ENCODE measurements around the gene DIP2A.

DNA sequence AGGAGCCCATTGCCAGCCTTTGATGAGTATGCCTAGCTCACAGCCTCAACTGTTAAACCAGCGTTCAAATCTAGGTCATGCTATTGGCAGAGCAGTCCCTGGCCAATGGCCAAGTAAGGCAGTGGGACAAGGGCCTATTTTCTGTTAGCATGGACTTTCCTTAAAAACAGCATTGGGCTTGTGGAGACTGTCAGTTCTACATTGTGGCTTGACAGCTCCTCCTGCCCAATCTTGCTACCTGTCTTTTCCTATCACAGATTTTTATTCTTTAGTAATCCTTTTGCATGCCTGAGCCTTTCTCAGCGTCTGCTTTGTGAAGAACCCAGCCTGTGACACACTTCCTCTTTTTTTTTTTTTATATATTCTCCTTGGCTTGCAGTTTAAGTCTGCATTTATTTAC is 56.4 kb downstream of the DIP2A start:
- TF ChIP-seq CTCF (IDR thresholded peaks at IDR 0.05) (no peak), POLR2A (IDR thresholded peaks at IDR 0.05) (no peak)
